Right cardiac atrium (tissue), 5 donors: ENCODE measurements around the gene ABCC1. TPM values are rescaled to one million over a fixed set of nuclear protein-coding genes. Genes with fewer than 3 reads are reported as not detected.

Source experiments
- ATAC-seq, 2 donors: fragments of 200-7000 bp; cut with Tn5 transposase; one replicate each; pipeline versions ENCODE4 v1.8.0 to v1.9.1; 2020; ENCODE audit warnings: moderate library complexity in 2 of 2, mild to moderate bottlenecking in 1 of 2
- DNase-seq, 3 donors: peaks; one replicate each; pipeline ENCODE4 v3.0.0-alpha.2; 2020
- H3K27ac ChIP-seq: one replicate; pipeline ENCODE4 v1.5.1; 2013; ENCODE audit warnings: mild to moderate bottlenecking, low read length, control low read depth, moderate library complexity
- H3K27me3 ChIP-seq: one replicate; pipeline ENCODE4 v1.6.1; 2013; ENCODE audit not compliant: control insufficient read depth, insufficient read depth
- H3K4me1 ChIP-seq: one replicate; pipeline ENCODE4 v1.6.1; 2013; ENCODE audit warnings: low read length; ENCODE audit not compliant: control insufficient read depth, insufficient read depth
- H3K4me3 ChIP-seq: one replicate; pipeline ENCODE4 v1.5.1; 2013; ENCODE audit warnings: low read length, control low read depth
- H3K9me3 ChIP-seq: one replicate; pipeline ENCODE4 v1.6.1; 2013; ENCODE audit warnings: low read length; ENCODE audit not compliant: control insufficient read depth
- WGBS: extraction: QIAGEN DNeasy Blood & Tissue Kit; methylation state at CpG from one replicate; pipeline ENCODE4 v1.1.7; 2013; 5-methylcytosine and 5-hydroxymethylcytosine counted together
- intact Hi-C, 4 donors: fragments of 100-400 bp; cut with DNase I; formaldehyde crosslinking; loops; one replicate each; pipeline versions ENCODE4 v1.11.0 to v1.14.0; 2022 to 2023
- polyA plus RNA-seq: library from polyadenylated mRNA; stranded (reverse); fragments of 200-250 nt; gene quantifications from one replicate; pipeline ENCODE4 v1.2.3, GENCODE V29; 2013
- total RNA-seq, 4 donors: library from RNA; stranded (reverse); fragmentation: NEBNext Ultra II Directional; extraction: Animal tissue kit (Norgen Biotek cat#: 25700); gene quantifications; one replicate each; pipeline ENCODE4 v1.2.1, GENCODE V29; 2021
- donor health status: healthy with polysubstance abuse.
- donor health status: DM: no; HTN: yes; CAD: no.
- donor health status: DM: no; HTN: no; CAD: no.
- donor health status: DM: no; HTN: yes; CAD: no; lungs with severe emphysema.
- donor health status: DM: yes; HTN: yes; CAD: no.

ABCC1 gene
- total and polyA plus RNA-seq, 5 donors, result 9.7 to 30.9 (median 24.4) TPM

- WGBS, result 97% methylated on average over 4 of the region's 4 CpGs
- H3K9me3 ChIP-seq, result no peaks in the 10 kb centered on the region
- H3K4me1 ChIP-seq, result peaks cover 7% of the 10 kb centered on the region
- no peaks in the 10 kb centered on the region for H3K27me3 ChIP-seq
- ATAC-seq, result no peak
- H3K27ac ChIP-seq, result no peak overlapping the region
- DNase-seq, result no peak
- H3K4me3 ChIP-seq, result no peak overlapping the region
- intact Hi-C loops, result loop anchor here in 1 of 4 donors (10.0 kb wide), 1 partner anchor 47 kb away; no protein-coding TSS in a partner anchor
These were observed 1.4 kb upstream of the ABCC1 start for GRCh38 chr16:15947983-15948509.

- DNase-seq (no peak), ATAC-seq (no peak)
- Histone ChIP-seq H3K27ac (peak overlapping the region; percentile 76), H3K4me1 (peaks cover 7% of the 10 kb centered on the region), H3K27me3 (no peaks in the 10 kb centered on the region), H3K9me3 (no peaks in the 10 kb centered on the region), H3K4me3 (peak overlapping the region; percentile 99)
- intact Hi-C loops, result loop anchor here in 1 of 4 donors (10.0 kb wide), 1 partner anchor 46 kb away; no protein-coding TSS in a partner anchor
- 70% methylated on average over 18 of the region's 18 CpGs for WGBS
These were observed 745 bp upstream of the ABCC1 start for GRCh38 chr16:15948532-15949209.

GRCh38 chr16:15950161-15950854 is 892 bp downstream of the ABCC1 start:
- Histone ChIP-seq H3K4me3 (peak overlapping the region; percentile 99), H3K27ac (peak overlapping the region; percentile 75), H3K27me3 (no peaks in the 10 kb centered on the region), H3K4me1 (peaks cover 7% of the 10 kb centered on the region), H3K9me3 (no peaks in the 10 kb centered on the region)
- peak in 1 of 2 donors; percentile 7 for ATAC-seq
- WGBS, result 1% methylated on average over 18 of the region's 18 CpGs
- DNase-seq, result peak in 1 of 3 donors; percentile 53
- intact Hi-C loops, result loop anchor here in 1 of 4 donors (10.0 kb wide), 1 partner anchor 84 kb away; no protein-coding TSS in a partner anchor

GRCh38 chr16:15950869-15951268 is 1.5 kb downstream of the ABCC1 start:
- ATAC-seq (no peak), DNase-seq (no peak)
- intact Hi-C loops, result loop anchor here in 1 of 4 donors (10.0 kb wide), 1 partner anchor 84 kb away; no protein-coding TSS in a partner anchor
- H3K9me3 ChIP-seq, result no peaks in the 10 kb centered on the region
- peak overlapping the region; percentile 75 for H3K27ac ChIP-seq
- peak overlapping the region; percentile 99 for H3K4me3 ChIP-seq
- peaks cover 7% of the 10 kb centered on the region for H3K4me1 ChIP-seq
- no peaks in the 10 kb centered on the region for H3K27me3 ChIP-seq

- no peaks in the 10 kb centered on the region for H3K27me3 ChIP-seq
- intact Hi-C loops, result loop anchor here in 1 of 4 donors (10.0 kb wide), 1 partner anchor 83 kb away; no protein-coding TSS in a partner anchor
- no peak for DNase-seq
These were observed 2.4 kb downstream of the ABCC1 start for GRCh38 chr16:15951852-15952251.

GRCh38 chr16:15952265-15952711 is 2.9 kb downstream of the ABCC1 start:
- DNase-seq, result no peak
- ATAC-seq, result peak; percentile 55 to 86
- Histone ChIP-seq H3K9me3 (no peaks in the 10 kb centered on the region), H3K4me1 (peaks cover 7% of the 10 kb centered on the region), H3K4me3 (no peak overlapping the region), H3K27ac (peak overlapping the region; percentile 31), H3K27me3 (no peaks in the 10 kb centered on the region)
- intact Hi-C loops, result loop anchor here in 1 of 4 donors (10.0 kb wide), 1 partner anchor 83 kb away; no protein-coding TSS in a partner anchor
- WGBS, result 32% methylated on average over 5 of the region's 5 CpGs

More at GRCh38 chr16:15951852-15952251, 2.4 kb downstream of the ABCC1 start:
- Histone ChIP-seq H3K4me3 (no peak overlapping the region), H3K9me3 (no peaks in the 10 kb centered on the region), H3K27ac (no peak overlapping the region), H3K4me1 (peaks cover 7% of the 10 kb centered on the region)
- 82% methylated on average over 8 of the region's 8 CpGs for WGBS
- peak in 1 of 2 donors; percentile 1 for ATAC-seq

GRCh38 chr16:15953477-15953876 is 4.1 kb downstream of the ABCC1 start:
- Histone ChIP-seq H3K4me3 (no peak overlapping the region), H3K9me3 (no peaks in the 10 kb centered on the region), H3K4me1 (peaks cover 7% of the 10 kb centered on the region), H3K27me3 (no peaks in the 10 kb centered on the region), H3K27ac (no peak overlapping the region)
- intact Hi-C loops, result loop anchor here in 1 of 4 donors (10.0 kb wide), 1 partner anchor 81 kb away; no protein-coding TSS in a partner anchor
- ATAC-seq (no peak), DNase-seq (no peak)
- WGBS, result 90% methylated on average over 8 of the region's 8 CpGs

- Histone ChIP-seq H3K27ac (no peak overlapping the region), H3K9me3 (no peaks in the 10 kb centered on the region), H3K4me1 (peaks cover 7% of the 10 kb centered on the region), H3K27me3 (no peaks in the 10 kb centered on the region), H3K4me3 (no peak overlapping the region)
- DNase-seq (no peak), ATAC-seq (no peak)
- 77% methylated on average over 17 of the region's 17 CpGs for WGBS
- intact Hi-C loops, result loop anchor here in 1 of 4 donors (10.0 kb wide), 1 partner anchor 81 kb away; no protein-coding TSS in a partner anchor
These were observed 4.8 kb downstream of the ABCC1 start for GRCh38 chr16:15953929-15954813.

GRCh38 chr16:15954814-15955151 is 5.4 kb downstream of the ABCC1 start:
- 50% methylated on average over 11 of the region's 11 CpGs for WGBS
- intact Hi-C loops, result loop anchor here in 1 of 4 donors (10.0 kb wide), 1 partner anchor 80 kb away; no protein-coding TSS in a partner anchor
- no peaks in the 10 kb centered on the region for H3K27me3 ChIP-seq
- ATAC-seq (peak in 1 of 2 donors; percentile 27), DNase-seq (peak; percentile 65 to 68 (median 66))
- H3K9me3 ChIP-seq, result no peaks in the 10 kb centered on the region
- H3K4me1 ChIP-seq, result peaks cover 7% of the 10 kb centered on the region
- no peak overlapping the region for H3K27ac ChIP-seq
- no peak overlapping the region for H3K4me3 ChIP-seq

GRCh38 chr16:15955425-15955824 is 6.0 kb downstream of the ABCC1 start:
- WGBS, result 93% methylated on average over 4 of the region's 4 CpGs
- intact Hi-C loops, result loop anchor here in 1 of 4 donors (10.0 kb wide), 1 partner anchor 79 kb away; no protein-coding TSS in a partner anchor

More at GRCh38 chr16:15955425-15955824, 6.0 kb downstream of the ABCC1 start:
- ATAC-seq (no peak), DNase-seq (no peak)
- no peak overlapping the region for H3K27ac ChIP-seq
- no peaks in the 10 kb centered on the region for H3K9me3 ChIP-seq
- peaks cover 7% of the 10 kb centered on the region for H3K4me1 ChIP-seq
- H3K4me3 ChIP-seq, result no peak overlapping the region
- H3K27me3 ChIP-seq, result no peaks in the 10 kb centered on the region
